GM20000 (cell line): ENCODE measurements around the gene OXCT1.

Experiments
- DNase-seq: peaks from one replicate; pipeline ENCODE4 v3.0.0; 2012; ENCODE audit warnings: low spot score
- CTCF ChIP-seq: IDR thresholded peaks from 2 replicates; pipeline ENCODE4 v1.5.1; 2012; ENCODE audit warnings: mild to moderate bottlenecking, control low read depth; ENCODE audit errors: extremely low read depth, missing control alignments

OXCT1 gene

GRCh38 chr5:41683181-41683580 lies 187.0 kb downstream of the OXCT1 start:
- no peak for DNase-seq
- TF ChIP-seq CTCF, result no peak

GRCh38 chr5:41682641-41683040 lies 187.6 kb downstream of the OXCT1 start:
- no peak for DNase-seq
- TF ChIP-seq CTCF, result no peak

GRCh38 chr5:41681840-41682239 lies 188.4 kb downstream of the OXCT1 start:
- no peak for TF ChIP-seq CTCF
- DNase-seq, result no peak
